Erythroblast (primary cell): ENCODE data around the gene ADISSP.

Source experiments
- GATA1 ChIP-seq: IDR thresholded peaks from 2 replicates; pipeline ENCODE4 v1.6.1; 2011; ENCODE audit warnings: low read depth, mild to moderate bottlenecking, control low read depth, low read length, moderate library complexity
- POLR2A ChIP-seq: IDR thresholded peaks from 2 replicates; pipeline ENCODE4 v1.6.1; 2011; ENCODE audit warnings: mild to moderate bottlenecking, low read length

DNA sequence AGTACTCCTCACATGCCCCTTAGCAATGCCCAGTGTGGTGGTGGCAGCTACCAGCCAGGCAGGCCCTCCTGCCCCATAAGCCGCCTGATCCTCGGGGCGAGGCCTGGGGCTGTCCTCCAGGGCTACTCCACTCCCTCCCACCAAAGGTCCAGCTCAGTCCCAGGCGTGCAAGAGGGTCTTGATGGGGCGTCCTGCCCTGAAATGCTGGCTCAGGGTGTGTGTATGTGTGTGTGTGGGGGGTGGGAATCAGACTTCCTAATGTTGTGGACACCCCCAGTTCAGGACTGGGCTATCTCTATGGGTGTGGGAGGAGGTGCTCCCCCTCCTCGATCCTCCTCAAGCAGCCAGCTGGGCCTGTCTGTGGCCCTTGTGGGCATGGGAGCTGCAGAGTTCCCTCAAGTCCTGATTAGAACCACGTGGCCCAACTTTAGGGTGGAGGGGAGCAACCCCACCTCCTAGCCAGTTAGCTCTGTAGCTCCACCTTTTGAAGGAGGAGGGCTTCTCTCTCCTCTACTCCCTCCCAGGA lies 27.6 kb downstream of the ADISSP start:
- TF ChIP-seq POLR2A (no peak), GATA1 (no peak)
